Astrocyte (in vitro differentiated cells and primary cell): ENCODE data around the gene TMEM45B. TPM values are rescaled to one million over a fixed set of nuclear protein-coding genes. Genes with fewer than 3 reads are reported as not detected.

ENCODE experiments used
- DNase-seq: peaks from one replicate; pipeline ENCODE4 v3.0.0-alpha.2; 2010; ENCODE audit warnings: low read depth
- FAIRE-seq: peaks from 2 replicates; lab custom pipeline; 2011; peaks lifted over from hg19 to GRCh38; lab: Jason Lieb, UNC
- H2AFZ ChIP-seq: 2 replicates; pipeline ENCODE4 v1.6.0; 2012; ENCODE audit warnings: low read depth, low read length, inconsistent platforms
- H3K27ac ChIP-seq: 2 replicates; pipeline ENCODE4 v1.5.1; 2011; ENCODE audit warnings: low read depth, low read length, inconsistent platforms
- H3K27me3 ChIP-seq: 2 replicates; pipeline ENCODE4 v1.6.0; 2011; ENCODE audit warnings: low read length, inconsistent platforms; ENCODE audit not compliant: insufficient read depth
- H3K36me3 ChIP-seq: 2 replicates; pipeline ENCODE4 v1.5.1; 2011; ENCODE audit warnings: low read length, inconsistent platforms; ENCODE audit not compliant: insufficient read depth
- H3K4me1 ChIP-seq: 2 replicates; pipeline ENCODE4 v1.5.1; 2011; ENCODE audit warnings: low read length, inconsistent platforms; ENCODE audit not compliant: insufficient read depth
- H3K4me2 ChIP-seq: 2 replicates; pipeline ENCODE4 v1.6.0; 2012; ENCODE audit warnings: low read length, inconsistent platforms
- H3K4me3 ChIP-seq: 2 replicates; pipeline ENCODE4 v1.5.1; 2011; ENCODE audit warnings: low read depth, mild to moderate bottlenecking, low read length, inconsistent platforms; ENCODE audit not compliant: insufficient read depth
- H3K79me2 ChIP-seq: 2 replicates; pipeline ENCODE4 v1.6.0; 2012; ENCODE audit warnings: mild to moderate bottlenecking, low read length, inconsistent platforms; ENCODE audit not compliant: insufficient read depth
- H3K9ac ChIP-seq: 2 replicates; pipeline ENCODE4 v1.6.0; 2012; ENCODE audit warnings: mild to moderate bottlenecking, low read length, inconsistent platforms
- H3K9me3 ChIP-seq: 2 replicates; pipeline ENCODE4 v1.5.1; 2012; ENCODE audit warnings: low read depth, mild to moderate bottlenecking, low read length, inconsistent platforms; ENCODE audit not compliant: insufficient read depth
- H4K20me1 ChIP-seq: 2 replicates; pipeline ENCODE4 v1.6.0; 2012; ENCODE audit warnings: low read length, inconsistent platforms; ENCODE audit not compliant: insufficient read depth
- H3K27ac Mint-ChIP-seq: one replicate; pipeline ENCODE4 v1.8.0; 2021; ENCODE audit warnings: mild to moderate bottlenecking, mixed read lengths; ENCODE audit not compliant: unreplicated experiment
- H3K27me3 Mint-ChIP-seq: one replicate; pipeline ENCODE4 v1.8.0; 2021; ENCODE audit warnings: low read depth, mixed read lengths; ENCODE audit not compliant: unreplicated experiment
- H3K36me3 Mint-ChIP-seq: one replicate; pipeline ENCODE4 v1.8.0; 2021; ENCODE audit warnings: low read depth, mixed read lengths; ENCODE audit not compliant: unreplicated experiment
- H3K4me1 Mint-ChIP-seq: one replicate; pipeline ENCODE4 v1.8.0; 2021; ENCODE audit warnings: low read depth, mixed read lengths; ENCODE audit not compliant: unreplicated experiment
- H3K4me3 Mint-ChIP-seq: one replicate; pipeline ENCODE4 v1.8.0; 2021; ENCODE audit warnings: mild to moderate bottlenecking, moderate library complexity, mixed read lengths; ENCODE audit not compliant: unreplicated experiment
- H3K9me3 Mint-ChIP-seq: one replicate; pipeline ENCODE4 v1.8.0; 2021; ENCODE audit warnings: mild to moderate bottlenecking, mixed read lengths; ENCODE audit not compliant: unreplicated experiment
- CTCF ChIP-seq: IDR thresholded peaks from 2 replicates; pipeline ENCODE4 v1.5.1; 2011; ENCODE audit warnings: low read depth, mild to moderate bottlenecking, inconsistent platforms, low read length, moderate library complexity; ENCODE audit not compliant: insufficient read depth
- EZH2 ChIP-seq: IDR thresholded peaks from 2 replicates; pipeline ENCODE4 v1.6.1; 2012; ENCODE audit warnings: mild to moderate bottlenecking, low read length, inconsistent platforms; ENCODE audit not compliant: insufficient read depth
- total RNA-seq: library from RNA; stranded (reverse); gene quantifications from 2 replicates; pipeline ENCODE4 v1.2.1, GENCODE V29; 2021

TMEM45B gene
- total RNA-seq, 1 donor from 2014 or later, result not detected

DNA sequence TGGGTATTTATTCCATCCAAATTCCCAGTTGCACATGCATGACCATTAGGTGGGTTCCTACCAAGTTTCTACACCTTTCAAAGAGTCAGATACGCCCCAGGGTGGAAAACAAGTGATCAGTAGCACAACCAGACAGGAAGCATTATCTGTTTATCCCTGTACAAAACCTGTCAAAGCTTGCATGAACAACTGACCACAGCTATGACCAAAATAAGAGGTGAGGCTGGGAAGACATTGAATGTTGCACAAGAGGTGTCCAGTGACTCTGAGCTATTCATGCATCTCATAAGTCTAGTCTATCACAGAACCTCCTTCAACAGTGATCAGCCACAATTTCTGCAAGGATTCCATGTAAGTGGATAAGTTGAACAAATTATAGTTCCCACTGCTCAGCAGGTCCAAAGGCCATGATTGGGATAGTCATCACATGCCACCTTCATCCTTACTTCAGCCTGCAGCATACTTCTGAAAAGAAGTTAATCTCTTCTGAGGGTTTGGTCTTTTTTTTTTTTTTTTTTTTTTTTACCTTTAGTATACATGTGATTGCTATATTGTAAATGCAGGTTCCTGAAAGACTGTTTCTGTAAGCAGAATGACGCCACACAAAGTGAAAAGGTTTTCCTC, 28.0 kb upstream of the TMEM45B start:
- Histone ChIP-seq H4K20me1 (no peaks in the 10 kb centered on the region), H3K79me2 (no peaks in the 10 kb centered on the region), H2AFZ (no peak overlapping the region), H3K4me3 (no peak overlapping the region), H3K27ac (no peak overlapping the region), H3K9me3 (no peaks in the 10 kb centered on the region), H3K36me3 (no peaks in the 10 kb centered on the region), H3K9ac (no peak overlapping the region), H3K4me2 (no peak overlapping the region), H3K27me3 (peaks cover 11% of the 10 kb centered on the region), H3K4me1 (no peaks in the 10 kb centered on the region)
- Mint-ChIP-seq H3K9me3 (no peaks in the 10 kb centered on the region), H3K4me3 (no peak overlapping the region), H3K36me3 (no peaks in the 10 kb centered on the region), H3K27ac (no peak overlapping the region), H3K4me1 (no peaks in the 10 kb centered on the region), H3K27me3 (peaks cover 8% of the 10 kb centered on the region)
- no peak for FAIRE-seq
- no peak for DNase-seq
- TF ChIP-seq CTCF (no peak), EZH2 (no peak)

DNA sequence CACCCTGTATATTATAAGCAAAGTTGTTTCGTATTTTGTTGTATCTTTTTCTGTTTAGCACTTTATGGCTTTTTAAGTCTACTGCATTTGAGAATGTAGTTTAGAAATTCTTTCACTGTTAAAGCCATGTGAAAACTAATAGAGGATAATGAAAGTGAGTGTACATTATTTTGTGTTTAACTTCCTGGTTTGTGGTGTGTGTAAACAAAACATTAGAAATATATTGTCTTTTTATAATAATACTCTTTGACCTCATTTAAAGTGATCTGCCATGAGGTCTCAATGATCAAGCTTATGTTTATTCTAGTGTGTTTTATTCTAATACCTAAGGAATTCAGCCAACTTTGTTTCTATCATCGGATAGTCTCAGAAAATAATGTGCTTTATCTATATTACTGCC, 27.4 kb upstream of the TMEM45B start:
- H3K27ac Mint-ChIP-seq, result no peak overlapping the region

More for the DNA sequence above, 27.4 kb upstream of the TMEM45B start:
- DNase-seq (no peak), FAIRE-seq (no peak)
- Histone ChIP-seq H3K4me2 (no peak overlapping the region), H3K27me3 (peaks cover 11% of the 10 kb centered on the region), H3K36me3 (no peaks in the 10 kb centered on the region), H3K27ac (no peak overlapping the region), H3K9me3 (no peaks in the 10 kb centered on the region), H2AFZ (no peak overlapping the region), H4K20me1 (no peaks in the 10 kb centered on the region), H3K9ac (no peak overlapping the region), H3K4me3 (no peak overlapping the region), H3K79me2 (no peaks in the 10 kb centered on the region), H3K4me1 (no peaks in the 10 kb centered on the region)
- Mint-ChIP-seq H3K4me3 (no peak overlapping the region), H3K9me3 (no peaks in the 10 kb centered on the region), H3K4me1 (no peaks in the 10 kb centered on the region), H3K27me3 (peaks cover 6% of the 10 kb centered on the region), H3K36me3 (no peaks in the 10 kb centered on the region)
- TF ChIP-seq EZH2 (no peak), CTCF (no peak)
